Measurements from ENCODE around the gene TBR1. TPM values are rescaled to one million over a fixed set of nuclear protein-coding genes. Genes with fewer than 3 reads are reported as not detected.
A peak's percentile ranks its signal among the peaks of the same experiment; 100 is the strongest.

TBR1 gene
- total RNA-seq, 5 donors from 2014 or later (not counting 1 experiment from before 2014, with no cell fraction given) = not detected

- H3K4me1 Mint-ChIP-seq = peaks cover 31 to 38% (median 37%) of the 10 kb centered on the region in 3 donors
- no peak overlapping the region for H3K27ac Mint-ChIP-seq
- no peaks in the 10 kb centered on the region for H3K36me3 Mint-ChIP-seq
- no peak overlapping the region for H3K27ac ChIP-seq (ENCODE audit: low read length)
- H3K4me3 ChIP-seq (ENCODE audit: control insufficient read depth in 1 of 2, extremely low read depth in 1 of 2, low read length in 1 of 2) = peak overlapping the region in 1 of 2 donors; percentile 32
- H3K9me3 Mint-ChIP-seq = no peaks in the 10 kb centered on the region
- H3K36me3 ChIP-seq (ENCODE audit: control insufficient read depth in 2 of 2, extremely low read depth in 1 of 2, insufficient read depth in 1 of 2, low read length in 1 of 2) = no peaks in the 10 kb centered on the region
- ChIA-PET POLR2A (no interaction called here), CTCF (interaction anchor here in 1 of 2 donors (0.6 kb wide), 1 partner anchor 583 kb away, joined by 3 read pairs; no protein-coding TSS in a partner anchor)
- DNase-seq (no peak), ATAC-seq (replicated peaks in 1 of 4) (no peak)
- peaks cover 44 to 48% of the 10 kb centered on the region in 2 experiments for H3K27me3 ChIP-seq (replicated peaks in 1 of 2; ENCODE audit: control insufficient read depth in 2 of 2, extremely low read depth in 1 of 2, insufficient read depth in 2 of 2, low read length in 1 of 2)
- no peaks in the 10 kb centered on the region for H3K9me3 ChIP-seq
- peaks cover 75 to 83% of the 10 kb centered on the region in 2 donors for H3K27me3 Mint-ChIP-seq
- H3K4me3 Mint-ChIP-seq = peak overlapping the region in 1 of 3 donors; percentile 76
- H3K4me1 ChIP-seq (ENCODE audit: control insufficient read depth in 1 of 2, extremely low read depth in 1 of 2, insufficient read depth in 2 of 2, low read length in 2 of 2) = peaks cover 17 to 27% of the 10 kb centered on the region in 2 experiments
- 44% methylated on average over 5 of the region's 17 CpGs for WGBS (ENCODE audit: insufficient coverage)
These were observed 9.8 kb downstream of the TBR1 start for GRCh38 chr2:161425728-161426454.

DNA sequence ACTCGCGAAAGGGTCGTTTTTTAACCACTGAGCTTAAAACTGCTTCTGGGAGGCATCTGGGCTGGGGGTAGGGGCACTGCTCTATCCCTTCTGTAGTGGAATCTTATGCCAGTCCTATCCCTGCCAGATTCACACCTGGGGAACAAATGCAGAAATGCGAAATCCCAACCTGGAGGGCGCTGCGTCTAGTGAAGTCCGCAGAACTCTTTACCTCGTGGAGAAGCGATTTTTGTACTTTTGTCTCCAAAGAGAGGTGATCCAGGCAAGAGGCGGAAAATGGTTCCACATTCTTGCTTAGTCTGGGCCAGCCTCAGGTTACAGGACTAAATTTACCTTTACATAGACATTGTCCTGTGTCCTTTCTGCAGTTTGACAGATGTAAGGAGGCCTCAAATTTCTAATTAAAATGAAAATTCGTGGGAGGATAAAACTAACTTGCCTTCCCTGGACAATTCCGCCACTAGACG is 10.4 kb downstream of the TBR1 start:
- Mint-ChIP-seq H3K27me3 (peaks cover 72 to 81% of the 10 kb centered on the region in 2 donors), H3K9me3 (no peaks in the 10 kb centered on the region), H3K4me1 (peaks cover 31 to 38% (median 37%) of the 10 kb centered on the region in 3 donors), H3K36me3 (no peaks in the 10 kb centered on the region), H3K27ac (no peak overlapping the region), H3K4me3 (peak overlapping the region; percentile 28 to 76 (median 34))
- H3K4me1 ChIP-seq (ENCODE audit: control insufficient read depth in 1 of 2, extremely low read depth in 1 of 2, insufficient read depth in 2 of 2, low read length in 2 of 2) = peaks cover 17 to 27% of the 10 kb centered on the region in 2 experiments
- ATAC-seq (replicated peaks in 1 of 4) (no peak), DNase-seq (no peak)
- H3K27ac ChIP-seq (ENCODE audit: low read length) = no peak overlapping the region
- no peaks in the 10 kb centered on the region for H3K9me3 ChIP-seq
- POLR2A ChIA-PET = no interaction called here
- peaks cover 40 to 48% of the 10 kb centered on the region in 2 experiments for H3K27me3 ChIP-seq (replicated peaks in 1 of 2; ENCODE audit: control insufficient read depth in 2 of 2, extremely low read depth in 1 of 2, insufficient read depth in 2 of 2, low read length in 1 of 2)
- CTCF ChIA-PET = no interaction called here
- no peaks in the 10 kb centered on the region for H3K36me3 ChIP-seq (ENCODE audit: control insufficient read depth in 2 of 2, extremely low read depth in 1 of 2, insufficient read depth in 1 of 2, low read length in 1 of 2)
- WGBS (ENCODE audit: insufficient coverage) = 20% methylated on average over 1 of the region's 13 CpGs
- H3K4me3 ChIP-seq (ENCODE audit: control insufficient read depth in 1 of 2, extremely low read depth in 1 of 2, low read length in 1 of 2) = peak overlapping the region in 1 of 2 donors; percentile 41

GRCh38 chr2:161426922-161427663 is 11.0 kb downstream of the TBR1 start:
- Mint-ChIP-seq H3K4me3 (peak overlapping the region; percentile 47 to 76 (median 53)), H3K36me3 (no peaks in the 10 kb centered on the region), H3K27ac (no peak overlapping the region), H3K9me3 (no peaks in the 10 kb centered on the region), H3K4me1 (peaks cover 31 to 38% (median 37%) of the 10 kb centered on the region in 3 donors), H3K27me3 (peaks cover 72 to 81% of the 10 kb centered on the region in 2 donors)
- Histone ChIP-seq H3K4me3 (ENCODE audit: control insufficient read depth in 1 of 2, extremely low read depth in 1 of 2, low read length in 1 of 2) (peak overlapping the region; percentile 6 to 41), H3K4me1 (ENCODE audit: control insufficient read depth in 1 of 2, extremely low read depth in 1 of 2, insufficient read depth in 2 of 2, low read length in 2 of 2) (peaks cover 17 to 27% of the 10 kb centered on the region in 2 experiments), H3K36me3 (ENCODE audit: control insufficient read depth in 2 of 2, extremely low read depth in 1 of 2, insufficient read depth in 1 of 2, low read length in 1 of 2) (no peaks in the 10 kb centered on the region), H3K9me3 (no peaks in the 10 kb centered on the region), H3K27ac (ENCODE audit: low read length) (no peak overlapping the region), H3K27me3 (replicated peaks in 1 of 2; ENCODE audit: control insufficient read depth in 2 of 2, extremely low read depth in 1 of 2, insufficient read depth in 2 of 2, low read length in 1 of 2) (peaks cover 34 to 43% of the 10 kb centered on the region in 2 experiments)
- POLR2A ChIA-PET = no interaction called here
- 6% methylated on average over 49 of the region's 54 CpGs for WGBS (ENCODE audit: insufficient coverage)
- DNase-seq (peak in 2 of 35 experiments; percentile 7 to 24), ATAC-seq (replicated peaks in 1 of 4) (peak in 2 of 4 experiments; percentile 24 to 26)
- CTCF ChIA-PET = interaction anchor here in 1 of 2 donors (0.9 kb wide), 1 partner anchor 11 kb away, joined by 3 read pairs; the partner anchor contains the start of gene TBR1

- H3K4me1 Mint-ChIP-seq = peaks cover 28 to 33% (median 30%) of the 10 kb centered on the region in 3 donors
- CTCF ChIA-PET = interaction anchor here in 1 of 2 donors (0.9 kb wide), 1 partner anchor 12 kb away, joined by 3 read pairs; the partner anchor contains the start of gene TBR1
- POLR2A ChIA-PET = no interaction called here
- DNase-seq (peak in 1 of 35 experiments; percentile 10), ATAC-seq (replicated peaks in 1 of 4) (peak in 1 of 4 experiments; percentile 40)
- no peaks in the 10 kb centered on the region for H3K9me3 ChIP-seq
- no peak overlapping the region for H3K27ac ChIP-seq (ENCODE audit: low read length)
- peak overlapping the region; percentile 47 to 76 (median 53) for H3K4me3 Mint-ChIP-seq
- no peak overlapping the region for H3K27ac Mint-ChIP-seq
- WGBS (ENCODE audit: insufficient coverage) = 37% methylated on average over 63 of the region's 64 CpGs
- H3K4me1 ChIP-seq (ENCODE audit: control insufficient read depth in 1 of 2, extremely low read depth in 1 of 2, insufficient read depth in 2 of 2, low read length in 2 of 2) = peaks cover 17 to 27% of the 10 kb centered on the region in 2 experiments
- no peaks in the 10 kb centered on the region for H3K36me3 ChIP-seq (ENCODE audit: control insufficient read depth in 2 of 2, extremely low read depth in 1 of 2, insufficient read depth in 1 of 2, low read length in 1 of 2)
- peaks cover 26 to 37% of the 10 kb centered on the region in 2 experiments for H3K27me3 ChIP-seq (replicated peaks in 1 of 2; ENCODE audit: control insufficient read depth in 2 of 2, extremely low read depth in 1 of 2, insufficient read depth in 2 of 2, low read length in 1 of 2)
- no peaks in the 10 kb centered on the region for H3K36me3 Mint-ChIP-seq
- peak overlapping the region; percentile 6 to 41 for H3K4me3 ChIP-seq (ENCODE audit: control insufficient read depth in 1 of 2, extremely low read depth in 1 of 2, low read length in 1 of 2)
- H3K9me3 Mint-ChIP-seq = no peaks in the 10 kb centered on the region
- peaks cover 67 to 76% of the 10 kb centered on the region in 2 donors for H3K27me3 Mint-ChIP-seq
These were observed 11.8 kb downstream of the TBR1 start for GRCh38 chr2:161427664-161428587.

DNA sequence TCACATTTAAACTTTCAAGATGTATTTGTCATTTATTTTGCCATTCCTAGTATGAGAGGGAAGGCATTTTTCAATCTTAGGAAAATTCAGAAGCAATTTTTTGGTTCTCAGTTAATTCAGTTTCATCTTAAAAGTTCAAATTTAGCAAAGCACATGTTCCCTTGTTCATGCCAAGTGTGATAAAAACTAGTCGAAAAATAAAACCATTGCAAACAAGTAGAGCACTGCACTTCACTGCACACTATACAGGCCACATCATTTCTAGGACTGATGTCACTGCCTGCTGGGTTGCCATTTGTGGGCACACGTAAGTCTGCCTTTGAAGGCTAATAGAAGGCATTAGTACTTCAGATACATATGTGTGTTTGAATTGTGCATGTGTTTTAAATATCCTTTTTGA is 14.3 kb downstream of the TBR1 start:
- H3K27ac Mint-ChIP-seq = no peak overlapping the region
- Histone ChIP-seq H3K27ac (ENCODE audit: low read length) (no peak overlapping the region), H3K4me1 (ENCODE audit: control insufficient read depth in 1 of 2, extremely low read depth in 1 of 2, insufficient read depth in 2 of 2, low read length in 2 of 2) (peaks cover 9 to 13% of the 10 kb centered on the region in 2 experiments), H3K27me3 (replicated peaks in 1 of 2; ENCODE audit: control insufficient read depth in 2 of 2, extremely low read depth in 1 of 2, insufficient read depth in 2 of 2, low read length in 1 of 2) (peaks cover 20 to 25% of the 10 kb centered on the region in 2 experiments), H3K36me3 (ENCODE audit: control insufficient read depth in 2 of 2, extremely low read depth in 1 of 2, insufficient read depth in 1 of 2, low read length in 1 of 2) (no peaks in the 10 kb centered on the region), H3K4me3 (ENCODE audit: control insufficient read depth in 1 of 2, extremely low read depth in 1 of 2, low read length in 1 of 2) (no peak overlapping the region), H3K9me3 (no peaks in the 10 kb centered on the region)
- 100% methylated on average over 1 of the region's 2 CpGs for WGBS (ENCODE audit: insufficient coverage)
- H3K9me3 Mint-ChIP-seq = peaks cover 0 to 2% (median 2%) of the 10 kb centered on the region in 3 donors
- peaks cover 13 to 19% (median 17%) of the 10 kb centered on the region in 3 donors for H3K4me1 Mint-ChIP-seq
- H3K4me3 Mint-ChIP-seq = no peak overlapping the region
- ChIA-PET POLR2A (no interaction called here), CTCF (no interaction called here)
- DNase-seq (no peak), ATAC-seq (replicated peaks in 1 of 4) (no peak)
- peaks cover 69 to 72% of the 10 kb centered on the region in 2 donors for H3K27me3 Mint-ChIP-seq
- no peaks in the 10 kb centered on the region for H3K36me3 Mint-ChIP-seq

All from T-cell (primary cell).